Choroid plexus epithelial cell (primary cell): ENCODE measurements around the gene NPAS3.

Experiments used
- DNase-seq: peaks from one replicate; pipeline ENCODE4 v3.0.0-alpha.2; 2010; ENCODE audit warnings: low read depth
- H3K4me3 ChIP-seq: 2 replicates; pipeline ENCODE4 v1.5.1; 2011; ENCODE audit warnings: low read depth, mild to moderate bottlenecking, control low read depth, low read length, moderate library complexity
- TF ChIP-seq, protein P1 (sequence below): conservative IDR thresholded peaks from 2 replicates; pipeline ENCODE4 v1.5.1; 2011; ENCODE audit warnings: low read depth, mild to moderate bottlenecking, control low read depth, inconsistent platforms, low read length, moderate library complexity

Gene NPAS3

GRCh38 chr14:33720284-33720787 lies 781.7 kb downstream of the NPAS3 start:
- H3K4me3 ChIP-seq, result no peak overlapping the region
- TF ChIP-seq, protein P1, sequence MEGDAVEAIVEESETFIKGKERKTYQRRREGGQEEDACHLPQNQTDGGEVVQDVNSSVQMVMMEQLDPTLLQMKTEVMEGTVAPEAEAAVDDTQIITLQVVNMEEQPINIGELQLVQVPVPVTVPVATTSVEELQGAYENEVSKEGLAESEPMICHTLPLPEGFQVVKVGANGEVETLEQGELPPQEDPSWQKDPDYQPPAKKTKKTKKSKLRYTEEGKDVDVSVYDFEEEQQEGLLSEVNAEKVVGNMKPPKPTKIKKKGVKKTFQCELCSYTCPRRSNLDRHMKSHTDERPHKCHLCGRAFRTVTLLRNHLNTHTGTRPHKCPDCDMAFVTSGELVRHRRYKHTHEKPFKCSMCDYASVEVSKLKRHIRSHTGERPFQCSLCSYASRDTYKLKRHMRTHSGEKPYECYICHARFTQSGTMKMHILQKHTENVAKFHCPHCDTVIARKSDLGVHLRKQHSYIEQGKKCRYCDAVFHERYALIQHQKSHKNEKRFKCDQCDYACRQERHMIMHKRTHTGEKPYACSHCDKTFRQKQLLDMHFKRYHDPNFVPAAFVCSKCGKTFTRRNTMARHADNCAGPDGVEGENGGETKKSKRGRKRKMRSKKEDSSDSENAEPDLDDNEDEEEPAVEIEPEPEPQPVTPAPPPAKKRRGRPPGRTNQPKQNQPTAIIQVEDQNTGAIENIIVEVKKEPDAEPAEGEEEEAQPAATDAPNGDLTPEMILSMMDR, result no peak
- DNase-seq, result no peak

GRCh38 chr14:33726685-33727084 lies 788.0 kb downstream of the NPAS3 start:
- TF ChIP-seq, protein P1, result no peak
- no peak overlapping the region for H3K4me3 ChIP-seq
- no peak for DNase-seq

DNA sequence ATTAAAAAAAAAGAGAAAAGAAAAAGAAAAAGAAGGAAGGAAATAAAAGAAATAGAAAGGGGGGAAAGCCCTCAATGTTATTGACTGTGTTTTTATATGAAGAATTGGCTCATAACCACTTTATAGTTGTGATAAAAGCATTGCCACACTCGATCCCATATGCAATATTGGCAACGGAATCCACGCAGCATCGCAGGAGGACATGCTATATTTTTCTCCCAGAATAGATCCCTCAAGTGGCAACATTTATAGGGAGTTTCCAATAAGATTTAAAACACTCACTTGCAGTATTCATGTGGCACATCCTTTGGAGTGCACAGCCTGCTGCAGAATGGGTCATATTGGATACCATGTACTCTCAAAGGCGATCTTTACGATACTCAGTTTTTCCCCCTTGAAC lies 788.9 kb downstream of the NPAS3 start:
- no peak for DNase-seq
- TF ChIP-seq, protein P1, result no peak
- no peak overlapping the region for H3K4me3 ChIP-seq

DNA sequence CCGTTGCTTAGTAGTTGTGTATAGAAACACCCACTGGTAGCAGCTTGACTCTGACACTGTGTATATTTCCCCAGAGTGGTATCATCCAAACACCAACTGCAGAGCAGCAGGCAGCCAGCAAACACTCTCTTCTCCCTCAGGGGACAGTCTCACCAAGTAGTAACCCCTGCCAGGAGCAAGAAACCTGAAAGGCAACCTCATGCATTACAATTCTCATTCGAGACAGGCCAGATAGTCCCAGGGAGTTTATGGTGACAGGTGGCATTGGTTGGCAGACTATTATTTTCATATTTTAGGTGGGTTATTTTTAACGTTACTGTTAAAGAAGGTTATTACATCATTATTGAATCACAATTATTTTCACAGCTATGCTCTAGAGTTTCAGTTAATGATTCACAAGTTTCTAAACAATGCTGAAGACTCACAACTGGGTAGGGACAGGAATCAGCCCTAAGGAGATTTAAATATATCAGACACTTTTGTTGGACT lies 789.4 kb downstream of the NPAS3 start:
- TF ChIP-seq, protein P1, result no peak
- DNase-seq, result no peak
- no peak overlapping the region for H3K4me3 ChIP-seq

GRCh38 chr14:33730156-33730555 lies 791.5 kb downstream of the NPAS3 start:
- TF ChIP-seq, protein P1, result no peak
- DNase-seq, result no peak
- no peak overlapping the region for H3K4me3 ChIP-seq

DNA sequence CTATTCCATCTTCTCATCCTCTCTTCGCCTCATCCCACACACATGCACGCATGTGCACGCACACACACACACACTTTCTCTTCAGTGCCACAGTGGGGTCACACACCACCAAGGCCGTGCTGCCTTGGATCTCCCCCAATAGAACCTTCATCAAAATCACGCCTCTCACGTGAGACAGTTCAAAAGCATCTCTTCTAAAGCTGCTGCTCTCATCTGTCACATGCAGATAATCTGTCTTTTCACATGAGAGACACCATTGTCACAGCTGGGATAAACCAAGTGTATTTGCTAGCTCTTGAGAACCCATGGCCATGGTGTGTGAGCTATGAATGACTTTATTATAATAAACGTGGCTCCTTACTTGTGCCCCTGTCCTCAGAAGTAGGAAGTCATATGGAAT lies 793.5 kb downstream of the NPAS3 start:
- no peak for DNase-seq
- no peak overlapping the region for H3K4me3 ChIP-seq
- TF ChIP-seq, protein P1, result no peak

- DNase-seq, result no peak
- H3K4me3 ChIP-seq, result no peak overlapping the region
- TF ChIP-seq, protein P1, result no peak
Observed at GRCh38 chr14:33733310-33733709, 794.6 kb downstream of the NPAS3 start.
